Hematopoietic multipotent progenitor cell treated with erythropoietin and hydrocortisone succinate and interleukin-3 and kit ligand, for 6 days (in vitro differentiated cells): ENCODE data around the gene DGCR8.
A peak's percentile ranks its signal among the peaks of the same experiment; 100 is the strongest.

Experiments
- DNase-seq: peaks from one replicate; pipeline ENCODE4 v3.0.0-alpha.2; 2015

DGCR8 gene

GRCh38 chr22:20092477-20092854, 12.4 kb downstream of the DGCR8 start:
- DNase-seq: no peak

- peak; percentile 56 for DNase-seq
Observed at GRCh38 chr22:20093418-20094196, 13.6 kb downstream of the DGCR8 start.

- DNase-seq: no peak
Observed at GRCh38 chr22:20094197-20094807, 14.3 kb downstream of the DGCR8 start.

GRCh38 chr22:20095521-20095920, 15.5 kb downstream of the DGCR8 start:
- DNase-seq: no peak

GRCh38 chr22:20096574-20097420, 16.8 kb downstream of the DGCR8 start:
- no peak for DNase-seq

GRCh38 chr22:20099099-20099711, 19.2 kb downstream of the DGCR8 start:
- DNase-seq: no peak

- no peak for DNase-seq
Observed at GRCh38 chr22:20101638-20102037, 21.6 kb downstream of the DGCR8 start.

GRCh38 chr22:20102203-20102780, 22.3 kb downstream of the DGCR8 start:
- DNase-seq: no peak

GRCh38 chr22:20105456-20106204, 25.6 kb downstream of the DGCR8 start:
- no peak for DNase-seq

- no peak for DNase-seq
Observed at GRCh38 chr22:20106205-20106848, 26.3 kb downstream of the DGCR8 start.

GRCh38 chr22:20106849-20107237, 26.8 kb downstream of the DGCR8 start:
- no peak for DNase-seq

- DNase-seq: no peak
Observed at GRCh38 chr22:20107471-20107901, 27.4 kb downstream of the DGCR8 start.

- no peak for DNase-seq
Observed at GRCh38 chr22:20107951-20108756, 28.1 kb downstream of the DGCR8 start.

- no peak for DNase-seq
Observed at GRCh38 chr22:20108757-20109230, 28.8 kb downstream of the DGCR8 start.

- DNase-seq: no peak
Observed at GRCh38 chr22:20109411-20110358, 29.6 kb downstream of the DGCR8 start.

GRCh38 chr22:20110359-20110985, 30.4 kb downstream of the DGCR8 start:
- DNase-seq: no peak

- DNase-seq: peak; percentile 80
Observed at GRCh38 chr22:20111045-20111688, 31.1 kb downstream of the DGCR8 start.
